Right lobe of liver (tissue), 4 donors: ENCODE results near the gene GGTA1.

Experiments
- POLR2A ChIP-seq: fragments of 450-650 bp; IDR thresholded peaks from one replicate; pipeline ENCODE4 v1.6.1; 2017; ENCODE audit warnings: antibody characterized with exemption, mild to moderate bottlenecking
- TF ChIP-seq, protein P1 (sequence below), 4 donors: fragments of 200-600 bp in 3 of 4; fragments of 450-650 bp in 1 of 4; IDR thresholded peaks; one replicate each; pipeline versions ENCODE4 v1.5.1 to v1.8.0; 2016 to 2022; ENCODE audit warnings: antibody characterized with exemption in 4 of 4, mild to moderate bottlenecking in 2 of 4
- donor health status: DM: no; HTN: no; CAD: no.
- donor health status: DM: no; HTN: no; CAD: no.
- donor health status: DM: no; HTN: yes; CAD: no.

GRCh38 chr9:121466142-121466541, 33.5 kb downstream of the GGTA1 start:
- no peak for TF ChIP-seq POLR2A
- TF ChIP-seq, protein P1, sequence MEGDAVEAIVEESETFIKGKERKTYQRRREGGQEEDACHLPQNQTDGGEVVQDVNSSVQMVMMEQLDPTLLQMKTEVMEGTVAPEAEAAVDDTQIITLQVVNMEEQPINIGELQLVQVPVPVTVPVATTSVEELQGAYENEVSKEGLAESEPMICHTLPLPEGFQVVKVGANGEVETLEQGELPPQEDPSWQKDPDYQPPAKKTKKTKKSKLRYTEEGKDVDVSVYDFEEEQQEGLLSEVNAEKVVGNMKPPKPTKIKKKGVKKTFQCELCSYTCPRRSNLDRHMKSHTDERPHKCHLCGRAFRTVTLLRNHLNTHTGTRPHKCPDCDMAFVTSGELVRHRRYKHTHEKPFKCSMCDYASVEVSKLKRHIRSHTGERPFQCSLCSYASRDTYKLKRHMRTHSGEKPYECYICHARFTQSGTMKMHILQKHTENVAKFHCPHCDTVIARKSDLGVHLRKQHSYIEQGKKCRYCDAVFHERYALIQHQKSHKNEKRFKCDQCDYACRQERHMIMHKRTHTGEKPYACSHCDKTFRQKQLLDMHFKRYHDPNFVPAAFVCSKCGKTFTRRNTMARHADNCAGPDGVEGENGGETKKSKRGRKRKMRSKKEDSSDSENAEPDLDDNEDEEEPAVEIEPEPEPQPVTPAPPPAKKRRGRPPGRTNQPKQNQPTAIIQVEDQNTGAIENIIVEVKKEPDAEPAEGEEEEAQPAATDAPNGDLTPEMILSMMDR (IDR thresholded peaks at IDR 0.05), result no peak
